Fibroblast of villous mesenchyme (primary cell): ENCODE results near the gene PALLD. TPM values are rescaled to one million over a fixed set of nuclear protein-coding genes. Genes with fewer than 3 reads are reported as not detected.
"Not testable (repeated sequence)": the region's sequence is repeated elsewhere in the genome, so short reads cannot be mapped to it uniquely, and the experiment has no call there.

Experiments used
- DNase-seq: peaks from one replicate; pipeline ENCODE4 v3.0.0-alpha.2; 2010; ENCODE audit warnings: low read depth
- H3K4me3 ChIP-seq: 2 replicates; pipeline ENCODE4 v1.5.1; 2011; ENCODE audit warnings: low read depth, mild to moderate bottlenecking, low read length
- CTCF ChIP-seq: IDR thresholded peaks from 2 replicates; pipeline ENCODE4 v1.5.1; 2012; ENCODE audit warnings: low read depth, mild to moderate bottlenecking, low read length; ENCODE audit not compliant: insufficient read depth
- total RNA-seq: library from RNA; depleted of rRNA; stranded (reverse); fragments of >200 nt; gene quantifications from 2 replicates; pipeline ENCODE4 v1.2.3, GENCODE V29; 2012

The PALLD gene
- total RNA-seq, 1 donor, result 188 TPM

GRCh38 chr4:168506014-168506413 is 9.2 kb downstream of the PALLD start:
- DNase-seq, result no peak
- no peak overlapping the region for H3K4me3 ChIP-seq
- no peak for TF ChIP-seq CTCF

- no peak overlapping the region for H3K4me3 ChIP-seq
- no peak for DNase-seq
- no peak for TF ChIP-seq CTCF
These were observed 10.4 kb downstream of the PALLD start for GRCh38 chr4:168507178-168507815.

GRCh38 chr4:168508683-168509082 is 11.8 kb downstream of the PALLD start:
- no peak for TF ChIP-seq CTCF
- no peak overlapping the region for H3K4me3 ChIP-seq
- no peak for DNase-seq

GRCh38 chr4:168509786-168510185 is 12.9 kb downstream of the PALLD start:
- TF ChIP-seq CTCF, result no peak
- peak; percentile 96 for DNase-seq

GRCh38 chr4:168511780-168512489 is 15.1 kb downstream of the PALLD start:
- no peak overlapping the region for H3K4me3 ChIP-seq
- no peak for TF ChIP-seq CTCF
- DNase-seq, result no peak

More at GRCh38 chr4:168509786-168510185, 12.9 kb downstream of the PALLD start:
- H3K4me3 ChIP-seq, result no peak overlapping the region

GRCh38 chr4:168513826-168514225 is 17.0 kb downstream of the PALLD start:
- not testable (repeated sequence) for DNase-seq, H3K4me3 ChIP-seq

- peak; percentile 20 for TF ChIP-seq CTCF
- peak; percentile 65 for DNase-seq
- no peak overlapping the region for H3K4me3 ChIP-seq
These were observed 17.5 kb downstream of the PALLD start for GRCh38 chr4:168514249-168514852.
